GM18519 (cell line): Measurements from ENCODE around the gene LCN15.
"Not testable (repeated sequence)": the region's sequence is repeated elsewhere in the genome, so short reads cannot be mapped to it uniquely, and the experiment has no call there.

ENCODE experiments used
- ATAC-seq: cut with Tn5 transposase; IDR thresholded peaks from one replicate; pipeline ENCODE4 v1.9.1; 2021; ENCODE audit warnings: mild to moderate bottlenecking, moderate library complexity; ENCODE audit not compliant: unreplicated experiment, low FRiP score

The LCN15 gene

DNA sequence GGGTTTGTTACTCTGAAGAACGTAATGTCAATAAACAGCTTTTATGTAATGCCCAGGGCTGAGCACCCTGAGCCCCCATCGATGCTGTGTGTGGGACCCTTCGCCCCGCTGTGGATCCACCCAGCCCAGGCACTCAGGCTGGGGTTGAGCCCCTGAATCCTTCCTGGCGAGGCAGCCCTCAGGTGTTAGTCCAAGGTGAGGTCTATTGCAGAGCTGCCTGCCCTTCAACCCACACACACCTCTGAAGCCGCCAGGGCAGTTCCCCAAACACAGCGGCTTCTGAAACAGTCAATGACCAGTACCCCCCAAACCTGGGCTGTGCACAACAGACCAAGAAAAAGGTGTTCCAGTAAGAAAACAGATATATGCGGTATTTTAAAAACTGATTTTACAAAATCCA lies 40.3 kb downstream of the LCN15 start:
- no peak for ATAC-seq

DNA sequence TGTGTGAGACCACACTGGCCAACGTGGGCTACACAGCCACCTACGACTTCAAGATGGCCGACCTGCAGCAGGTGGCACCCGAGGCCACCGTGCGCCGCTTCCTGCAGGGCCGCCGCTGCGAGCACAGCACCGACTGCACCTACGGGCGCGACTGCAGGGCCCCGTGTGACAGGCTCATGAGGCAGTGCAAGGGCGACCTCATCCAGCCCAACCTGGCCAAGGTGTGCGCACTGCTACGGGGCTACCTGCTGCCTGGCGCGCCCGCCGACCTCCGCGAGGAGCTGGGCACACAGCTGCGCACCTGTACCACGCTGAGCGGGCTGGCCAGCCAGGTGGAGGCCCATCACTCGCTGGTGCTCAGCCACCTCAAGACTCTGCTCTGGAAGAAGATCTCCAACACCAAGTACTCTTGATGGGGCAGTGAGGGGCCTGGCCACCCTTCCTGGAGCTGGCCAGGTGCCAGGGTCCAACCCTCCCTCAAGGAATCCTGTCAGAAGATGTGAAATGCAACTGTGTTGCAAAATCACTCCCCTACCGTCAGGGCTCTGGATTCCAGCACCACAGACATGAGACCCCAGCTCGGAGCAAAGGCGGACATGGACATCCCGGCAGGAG lies 40.8 kb downstream of the LCN15 start:
- ATAC-seq, result no peak

DNA sequence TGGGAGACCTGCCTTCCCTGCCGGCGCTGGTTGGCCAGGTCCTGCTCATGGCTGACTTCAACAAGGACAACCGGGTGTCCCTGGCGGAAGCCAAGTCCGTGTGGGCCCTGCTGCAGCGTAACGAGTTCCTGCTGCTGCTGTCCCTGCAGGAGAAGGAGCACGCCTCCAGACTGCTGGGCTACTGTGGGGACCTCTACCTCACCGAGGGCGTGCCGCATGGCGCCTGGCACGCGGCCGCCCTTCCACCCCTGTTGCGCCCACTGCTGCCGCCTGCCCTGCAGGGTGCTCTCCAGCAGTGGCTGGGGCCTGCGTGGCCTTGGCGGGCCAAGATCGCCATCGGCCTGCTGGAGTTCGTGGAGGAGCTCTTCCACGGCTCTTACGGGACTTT lies 41.4 kb downstream of the LCN15 start:
- ATAC-seq, result no peak

DNA sequence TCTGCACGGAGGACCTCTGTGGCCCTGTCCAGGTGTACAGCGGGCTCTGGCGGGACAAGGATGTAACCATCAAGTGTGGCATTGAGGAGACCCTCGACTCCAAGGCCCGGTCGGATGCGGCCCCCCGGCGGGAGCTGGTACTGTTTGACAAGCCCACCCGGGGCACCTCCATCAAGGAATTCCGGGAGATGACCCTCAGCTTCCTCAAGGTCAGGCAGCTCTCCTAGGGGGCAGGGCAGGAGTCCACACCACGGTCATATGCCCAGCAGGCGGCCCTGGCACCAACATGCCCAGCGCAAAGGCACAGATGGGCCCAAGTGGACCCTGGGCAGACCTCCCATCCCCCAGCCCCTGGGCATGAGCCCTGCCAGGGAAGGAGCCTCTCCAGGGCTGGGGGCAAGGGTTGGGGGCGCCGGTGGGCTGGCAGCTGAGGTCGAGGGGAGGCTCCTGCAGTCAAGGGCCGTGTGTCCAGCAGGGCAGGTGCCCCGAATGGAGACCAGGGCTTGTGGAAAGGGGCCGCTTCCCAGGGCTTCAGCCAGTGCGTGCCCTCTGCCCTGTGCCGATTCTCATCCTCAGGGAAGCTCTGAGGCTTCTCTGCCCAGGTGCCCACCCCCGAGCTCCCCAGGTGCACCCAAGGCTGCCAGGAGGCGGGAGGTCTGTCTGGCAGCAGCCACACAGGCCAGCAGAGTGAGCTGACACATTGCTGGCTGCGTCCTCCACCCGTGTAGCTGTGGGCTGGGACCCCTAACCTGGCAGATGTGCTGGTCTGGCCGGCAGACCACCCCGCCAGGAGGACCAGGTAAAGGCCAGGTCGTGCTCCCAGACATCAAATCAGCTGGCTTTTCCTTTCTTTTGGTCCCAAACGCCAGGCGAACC lies 42.0 kb downstream of the LCN15 start:
- no peak for ATAC-seq

DNA sequence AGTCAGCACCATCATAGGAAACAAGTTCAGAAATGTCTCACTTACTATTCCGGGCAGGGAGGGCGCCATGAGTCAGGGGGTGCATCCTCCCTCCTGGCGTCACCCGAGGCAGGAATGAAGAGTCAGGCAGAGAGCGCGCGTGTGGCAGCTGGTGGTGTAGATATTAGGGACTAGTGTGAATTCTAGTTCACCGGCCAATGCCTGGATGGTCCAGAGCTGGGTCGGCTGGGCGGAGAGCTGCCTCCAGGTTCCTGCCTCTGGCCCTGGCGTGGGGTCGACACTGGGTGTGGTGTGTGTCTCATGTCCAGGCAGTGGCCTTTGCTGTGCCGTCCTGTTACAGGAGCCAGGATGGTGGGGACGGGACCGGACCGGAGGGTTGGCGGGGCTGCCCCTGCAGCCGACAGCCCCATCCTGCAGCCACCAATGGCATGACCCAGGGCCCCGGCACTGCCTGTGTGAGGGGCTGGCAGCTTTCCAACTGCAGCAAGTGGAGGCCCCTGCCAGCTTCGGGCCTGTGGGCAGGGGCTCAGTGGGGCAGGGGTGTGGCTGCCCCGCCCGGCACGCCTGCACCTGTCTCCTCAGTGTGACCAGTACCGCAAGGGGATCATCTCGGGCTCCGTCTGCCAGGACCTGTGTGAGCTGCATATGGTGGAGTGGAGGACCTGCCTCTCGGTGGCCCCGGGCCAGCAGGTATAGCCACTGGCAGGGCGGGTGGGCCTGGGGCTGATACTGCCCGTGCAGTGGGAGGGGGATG lies 42.8 kb downstream of the LCN15 start:
- ATAC-seq, result no peak

DNA sequence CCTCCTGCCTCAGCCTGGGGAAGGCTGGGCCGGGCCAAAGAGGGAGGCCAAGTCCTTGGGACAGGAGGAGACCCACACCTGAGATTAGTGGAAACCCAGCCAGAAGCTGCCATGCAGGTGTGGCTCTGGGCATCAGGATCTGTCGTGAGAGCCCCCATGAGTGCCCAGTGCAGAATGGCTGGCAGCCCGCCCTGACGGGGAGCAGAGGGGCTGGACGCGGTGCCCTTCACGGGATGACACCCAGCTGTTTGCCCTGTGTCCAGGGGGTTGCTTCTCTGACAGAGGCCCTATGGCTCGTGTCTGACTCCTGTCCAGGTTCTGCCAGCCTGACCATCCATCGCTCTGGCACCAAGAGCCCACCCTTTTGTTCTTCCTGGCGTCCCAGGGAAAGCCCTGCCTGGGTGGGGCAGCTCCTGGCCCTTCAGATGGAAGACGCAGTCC lies 43.4 kb downstream of the LCN15 start:
- ATAC-seq, result no peak

DNA sequence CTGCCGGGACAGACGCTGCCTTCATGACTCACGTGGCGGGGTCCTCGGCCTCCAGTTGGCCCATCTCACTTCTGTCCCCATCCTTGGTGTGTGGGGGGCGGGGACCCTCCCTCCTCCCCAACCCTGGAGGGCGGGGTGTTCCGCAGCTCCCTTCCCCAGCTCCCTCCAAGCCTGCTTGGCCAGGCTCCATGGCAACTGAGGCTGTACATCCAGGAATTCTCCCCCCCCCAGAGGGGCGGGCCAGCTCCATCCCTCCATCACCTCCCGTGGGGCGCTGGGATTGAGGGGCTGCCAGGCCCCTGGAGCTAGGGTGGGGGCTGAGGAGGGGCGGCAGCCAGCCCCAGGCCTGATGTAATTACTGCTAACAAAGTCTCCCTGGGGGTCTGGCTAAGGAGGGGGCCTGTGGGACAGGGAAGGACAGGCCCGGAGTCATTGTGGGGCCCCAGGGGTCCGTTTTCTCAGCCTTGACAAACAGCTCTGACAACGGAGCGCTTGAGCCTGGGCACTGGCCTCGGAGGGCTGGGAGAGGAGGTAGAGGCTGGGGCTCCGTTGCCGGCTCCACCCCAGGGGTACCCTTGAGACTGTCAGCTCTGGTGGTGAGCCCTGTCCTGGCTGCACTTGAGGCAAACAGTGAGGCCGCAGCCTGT lies 43.9 kb downstream of the LCN15 start:
- ATAC-seq, result no peak

DNA sequence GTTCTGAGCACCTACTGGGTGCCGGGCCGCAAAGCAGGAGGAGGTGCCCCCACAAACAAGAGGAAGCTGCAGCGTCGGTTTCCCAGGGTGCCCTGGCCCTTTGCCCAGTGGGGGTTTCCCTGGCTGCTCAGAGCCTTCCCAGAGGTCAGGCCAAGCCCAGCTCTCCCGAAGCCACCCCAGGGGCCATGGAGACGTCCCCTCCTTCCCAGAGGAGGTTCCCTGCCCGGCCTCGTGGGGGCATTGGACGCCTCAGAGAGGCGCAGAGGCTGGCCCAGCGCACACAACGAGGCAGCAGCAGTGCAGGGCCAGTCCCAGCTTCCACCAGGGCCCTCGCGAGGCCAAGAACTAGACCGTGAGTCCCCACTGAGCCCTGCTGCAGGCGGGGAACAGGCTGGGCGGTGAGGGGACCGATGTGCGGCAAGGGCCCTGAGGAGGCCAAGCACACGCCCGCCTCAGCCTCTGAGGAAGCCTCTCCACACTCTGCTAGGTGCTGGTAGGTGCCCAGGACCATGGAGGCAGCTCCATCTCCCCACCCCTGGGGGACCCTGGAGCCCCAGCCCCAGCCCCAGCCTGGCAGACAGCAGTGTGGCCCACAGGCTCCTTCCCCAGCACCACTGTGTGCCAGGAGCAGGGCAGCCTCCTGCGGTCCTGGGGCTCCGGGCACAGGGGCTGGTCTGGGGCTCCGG lies 45.0 kb downstream of the LCN15 start:
- ATAC-seq, result no peak

DNA sequence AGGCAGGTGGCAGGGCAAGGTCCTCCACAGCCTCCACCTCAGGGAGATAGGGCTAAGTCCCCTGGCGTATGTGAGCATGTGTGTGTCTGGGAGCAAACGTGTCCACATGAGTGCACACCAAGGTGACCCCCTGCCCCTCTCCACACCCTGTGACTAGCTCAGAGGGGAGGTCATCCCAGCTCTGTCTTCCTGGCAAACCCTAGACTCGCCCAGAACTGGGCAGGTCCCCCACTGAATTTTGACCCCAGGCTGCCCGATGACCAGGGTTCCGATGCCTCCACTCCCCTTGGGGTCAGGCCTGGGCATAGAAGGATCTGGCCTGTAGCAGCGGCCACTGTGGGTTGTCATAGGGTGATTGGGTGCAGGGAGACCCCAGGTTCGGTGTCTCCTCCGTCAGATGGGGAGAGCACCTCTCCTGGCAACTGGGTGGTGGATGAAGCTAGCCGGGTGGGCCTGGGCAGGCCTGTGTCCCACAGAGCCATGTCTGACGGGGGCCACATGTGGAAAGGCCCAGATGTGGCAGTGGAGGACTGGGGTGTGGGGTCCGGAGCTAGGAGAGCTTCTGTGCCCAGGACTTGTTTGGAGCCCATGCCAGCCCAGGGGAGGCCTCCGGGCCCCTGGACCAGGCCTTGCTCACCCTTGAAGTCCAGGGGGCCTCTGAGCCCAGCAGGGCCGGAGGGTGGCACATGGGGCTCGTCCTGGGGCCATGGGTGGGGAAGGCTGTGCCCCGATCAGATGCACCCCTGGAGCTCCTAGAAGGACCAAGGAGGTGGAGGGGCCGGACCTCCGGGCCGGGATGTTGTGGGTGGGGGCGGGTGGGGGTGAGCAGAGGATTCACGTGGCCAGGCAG lies 45.7 kb downstream of the LCN15 start:
- ATAC-seq, result no peak

DNA sequence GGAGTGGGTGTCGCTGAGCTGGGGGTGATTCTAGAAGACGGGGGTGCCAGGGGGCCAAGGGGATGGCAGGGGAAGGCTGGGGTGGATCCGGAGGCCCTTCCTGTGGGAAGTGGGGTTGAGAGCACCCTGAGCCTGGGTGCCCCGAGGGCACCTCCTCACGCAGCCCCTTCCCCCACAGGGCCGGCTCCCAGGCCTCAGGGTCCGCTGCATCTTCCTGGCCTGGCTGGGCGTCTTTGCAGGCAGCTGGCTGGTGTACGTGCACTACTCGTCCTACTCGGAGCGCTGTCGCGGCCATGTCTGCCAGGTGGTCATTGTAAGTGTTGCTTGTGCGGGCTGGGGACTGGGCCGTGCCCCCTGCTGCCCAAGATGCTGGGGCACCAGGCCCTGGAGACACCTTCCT lies 46.9 kb downstream of the LCN15 start:
- no peak for ATAC-seq

DNA sequence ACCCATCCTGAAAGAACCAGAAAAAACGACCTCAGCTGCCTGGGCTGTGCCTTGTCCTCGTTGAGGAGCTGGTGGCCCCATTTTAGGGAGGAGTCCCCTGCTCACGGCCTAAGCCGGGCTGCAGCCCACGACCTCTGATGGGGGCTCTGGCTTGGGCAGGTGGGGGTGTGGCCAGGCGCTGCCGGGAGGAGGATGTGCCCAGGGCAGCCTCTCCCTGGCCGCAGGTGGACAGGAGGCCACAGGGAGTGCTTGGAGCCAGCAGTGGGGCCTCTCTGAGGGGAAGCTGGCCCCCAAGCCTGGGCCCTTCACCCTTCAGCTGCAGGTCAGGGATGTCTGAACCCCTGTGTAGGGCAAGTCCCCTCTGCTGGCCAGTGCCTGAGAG lies 49.4 kb downstream of the LCN15 start:
- ATAC-seq, result no peak

DNA sequence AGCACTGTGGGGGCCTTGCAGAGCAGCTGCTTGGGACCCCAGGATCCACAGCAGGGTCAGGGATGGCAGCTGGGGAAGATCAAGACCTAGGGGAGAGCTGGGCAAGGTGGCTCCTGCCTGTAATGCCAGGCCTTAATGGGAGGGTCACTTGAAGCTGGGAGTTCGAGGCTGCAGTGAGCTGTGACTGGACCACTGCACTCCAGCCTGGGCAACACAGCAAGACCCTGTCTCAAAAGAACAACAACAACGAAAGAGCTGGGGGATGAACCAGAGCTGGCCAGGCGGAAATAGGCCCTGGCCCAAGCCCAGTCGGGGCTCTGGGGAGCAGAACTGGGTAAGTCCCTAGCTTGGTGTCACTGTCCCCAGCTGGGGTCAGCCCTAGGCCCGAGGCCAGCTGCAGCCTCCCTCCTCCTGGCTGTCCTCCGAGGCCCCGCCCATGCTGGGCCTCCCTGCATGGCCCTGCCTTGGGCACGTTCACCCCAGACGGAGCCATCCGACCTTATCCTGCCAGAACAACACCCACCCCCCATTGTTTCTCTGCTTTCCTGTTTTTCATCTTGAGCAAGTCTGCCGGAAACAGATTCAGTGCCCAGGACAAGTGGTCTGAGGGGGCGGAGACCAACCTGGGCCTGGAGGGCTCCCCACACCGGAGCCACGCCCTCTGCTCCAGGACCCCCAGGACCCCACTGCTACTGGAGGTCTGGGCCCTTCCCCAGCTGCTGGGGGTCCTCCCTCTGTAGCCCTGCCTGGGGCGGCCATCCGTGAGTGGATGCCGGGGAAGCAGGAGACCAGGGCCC lies 50.0 kb downstream of the LCN15 start:
- ATAC-seq, result no peak

DNA sequence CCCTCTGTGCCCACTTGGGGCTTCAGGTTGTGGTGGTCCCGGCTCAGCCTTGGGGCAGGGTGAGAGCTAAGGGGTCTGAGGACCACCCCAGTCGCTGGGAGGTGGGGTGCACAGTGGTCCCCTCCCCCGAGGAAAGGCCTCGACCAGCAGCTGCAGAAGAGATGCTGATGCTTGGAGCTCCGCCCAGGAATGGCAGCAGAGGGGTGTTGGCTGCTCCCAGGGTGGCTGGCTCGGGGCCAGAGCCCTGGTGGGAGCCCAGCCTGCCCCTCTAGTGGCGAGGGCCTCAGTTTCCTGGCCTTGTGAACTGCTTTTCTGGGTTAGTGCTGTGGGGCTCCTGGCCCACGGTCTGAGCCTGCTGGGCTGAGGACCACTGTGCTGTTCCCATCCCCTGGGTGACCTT lies 50.8 kb downstream of the LCN15 start:
- no peak for ATAC-seq

DNA sequence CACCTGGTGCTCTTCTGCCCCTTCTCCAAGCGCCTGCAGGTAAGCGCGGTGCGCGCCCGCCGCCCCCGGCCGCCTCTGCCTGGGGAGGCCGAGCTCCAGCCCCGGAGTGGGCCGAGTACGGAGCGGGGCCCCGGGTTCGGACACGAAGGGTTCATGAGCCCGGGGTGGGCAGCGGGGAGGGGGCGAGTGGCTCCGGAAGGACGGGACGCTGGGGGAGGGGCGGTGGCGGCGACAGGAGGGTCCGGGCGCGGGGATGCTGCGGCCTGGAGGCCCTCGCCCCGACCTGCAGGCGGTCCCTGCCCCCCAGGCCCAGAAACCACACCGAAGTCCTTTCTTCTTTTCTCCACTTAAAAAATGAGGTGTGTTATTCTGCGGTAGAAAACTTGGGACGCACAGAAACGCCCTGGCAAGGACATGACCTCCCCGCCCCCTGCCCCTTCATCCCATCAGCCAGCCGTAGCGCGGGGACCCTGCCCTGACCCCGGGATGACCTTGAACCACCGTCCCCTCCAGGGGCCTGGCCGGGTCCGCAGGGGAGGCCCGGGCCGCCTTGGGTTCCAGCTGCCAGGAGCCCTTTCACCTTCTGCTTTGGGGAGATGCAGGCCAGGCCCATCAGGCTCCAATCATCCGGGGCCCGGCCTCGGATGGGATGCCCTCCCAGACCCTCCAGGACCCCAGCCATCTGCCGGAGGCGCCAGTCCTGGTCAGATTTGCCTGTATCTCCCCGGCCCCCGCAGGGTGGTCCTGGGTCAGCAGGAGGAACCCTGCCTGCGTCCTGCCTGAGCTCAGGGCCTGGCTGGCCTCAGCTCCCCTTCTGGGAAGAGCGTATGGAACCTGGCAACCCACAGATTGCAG lies 51.4 kb downstream of the LCN15 start:
- ATAC-seq, result no peak

DNA sequence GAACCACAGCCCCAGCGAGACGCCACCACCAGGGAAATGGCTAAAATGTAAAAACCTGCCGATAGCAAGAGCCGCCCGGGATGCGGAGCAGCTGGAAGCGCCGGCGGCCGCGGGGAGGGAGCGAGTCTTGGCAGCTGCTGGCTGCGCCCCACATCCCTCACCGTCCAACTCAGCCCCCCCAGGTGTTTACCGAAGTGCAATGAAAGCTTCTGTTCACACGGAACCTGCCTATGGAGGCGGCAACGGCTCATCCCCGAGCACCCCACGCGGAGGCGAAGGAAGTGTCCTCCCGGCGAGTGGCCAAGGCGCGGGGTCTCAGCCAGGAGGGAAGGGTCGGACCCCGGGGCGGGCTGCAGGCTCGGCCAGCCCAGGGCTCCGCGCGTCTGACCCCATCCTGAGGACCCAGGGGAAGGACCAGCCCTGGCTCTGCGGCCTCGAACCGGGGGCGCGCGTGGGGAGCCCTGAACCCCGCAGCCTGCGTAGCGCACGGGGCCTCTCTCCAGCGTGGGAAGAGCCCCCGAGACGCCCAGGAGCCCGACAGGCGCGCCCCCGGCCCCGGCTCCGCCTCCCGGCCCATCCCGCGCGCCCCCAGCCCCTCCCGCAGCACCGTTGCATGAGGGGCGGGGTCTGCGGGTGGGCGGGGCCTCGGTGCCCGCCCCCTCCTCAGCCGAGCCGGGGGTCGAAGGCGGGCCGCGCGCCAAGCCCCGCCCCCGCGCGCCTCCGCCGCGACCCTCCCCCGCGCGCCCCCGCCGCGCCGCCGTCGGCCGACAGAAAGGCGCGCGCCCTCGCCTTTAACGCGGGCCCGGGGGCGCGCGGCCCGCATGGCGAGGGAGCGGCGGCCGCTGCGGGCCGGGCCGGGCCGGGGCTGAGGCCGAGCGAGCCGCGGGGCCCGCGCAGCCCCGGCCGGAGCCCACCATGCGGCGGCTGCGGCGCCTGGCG lies 52.3 kb downstream of the LCN15 start, which contains the start of gene DIPK1B:
TSS of gene DIPK1B (plus strand) at position 822 of the 939 bp plus-strand sequence. CDS start at position 916, 94 bp downstream.
- ATAC-seq, result no peak

DNA sequence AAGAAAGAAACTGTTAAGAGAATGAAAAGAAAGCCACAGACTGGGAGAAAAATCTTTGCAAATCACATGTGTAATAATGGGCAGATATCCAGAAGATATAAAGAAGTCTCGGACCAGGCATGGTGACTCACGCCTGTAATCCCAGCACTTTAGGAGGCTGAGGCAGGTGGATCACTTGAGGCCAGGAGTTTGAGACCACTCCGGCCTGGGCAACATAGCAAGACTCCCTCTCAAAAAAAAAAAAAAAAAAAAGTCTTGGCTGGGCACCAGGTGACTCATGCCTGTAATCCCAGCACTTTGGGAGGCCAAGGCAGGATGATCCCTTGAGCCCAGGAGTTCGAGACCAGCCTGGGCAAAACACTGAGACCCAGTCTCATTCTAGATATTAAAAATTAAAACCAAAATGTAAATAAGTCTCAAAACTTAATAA lies 53.1 kb downstream of the LCN15 start:
- not testable (repeated sequence) for ATAC-seq
